SK-N-SH (cell line): ENCODE data around the gene VPS4B. TPM values are rescaled to one million over a fixed set of nuclear protein-coding genes. Genes with fewer than 3 reads are reported as not detected.
A peak's percentile ranks its signal among the peaks of the same experiment; 100 is the strongest.

Experiments used
- CTCF ChIA-PET: fragments of 300-600, 350-600 bp; formaldehyde crosslinking; extraction: SDS; loops from one replicate; lab custom pipeline; 2021; lab: Yijun Ruan, JAX
- POLR2A ChIA-PET: fragments of 350-600 bp; sonication (Branson Sonifier 250); formaldehyde crosslinking; extraction: SDS; loops from one replicate; lab custom pipeline; 2020; ENCODE audit warnings: antibody characterized with exemption, inconsistent platforms; lab: Yijun Ruan, JAX
- DNase-seq: peaks from one replicate; pipeline ENCODE4 v3.0.0; 2012
- H2AFZ ChIP-seq: fragments of 200-600 bp; sonication (generic); 2 replicates; pipeline ENCODE4 v1.8.1; 2016; ENCODE audit warnings: antibody characterized with exemption, mild to moderate bottlenecking, low read depth
- H3F3A ChIP-seq: fragments of 200-600 bp; sonication (generic); replicated peaks from 2 replicates; pipeline ENCODE3; 2016; ENCODE audit warnings: antibody characterized with exemption, mild to moderate bottlenecking; ENCODE audit not compliant: insufficient read depth
- H3K27ac ChIP-seq, 2 experiments: fragments of 200-500 bp in 1 of 2; fragments of 200-600 bp in 1 of 2; sonication (Bioruptor generic) in 1 of 2; sonication (generic), shearing (Covaris generic) in 1 of 2; 2 replicates each; pipeline versions ENCODE4 v1.5.1 to v1.6.1; 2014 to 2016; ENCODE audit warnings: low read depth in 2 of 2, inconsistent platforms in 1 of 2, low read length in 1 of 2, mild to moderate bottlenecking in 1 of 2, mixed read lengths in 1 of 2
- H3K27me3 ChIP-seq: fragments of 200-600 bp; sonication (generic), shearing (Covaris generic); 2 replicates; pipeline ENCODE4 v1.6.1; 2016; ENCODE audit warnings: mixed run types; ENCODE audit not compliant: insufficient read depth
- H3K36me3 ChIP-seq, 2 experiments: fragments of 200-500 bp in 1 of 2; fragments of 200-600 bp in 1 of 2; sonication (Bioruptor generic) in 1 of 2; sonication (generic) in 1 of 2; replicated peaks in 1 of 2; 2 replicates each; pipeline versions ENCODE3 to v1.5.1; 2014 to 2016; ENCODE audit warnings: low read length in 1 of 2, mild to moderate bottlenecking in 1 of 2; ENCODE audit not compliant: insufficient read depth in 2 of 2, control insufficient read depth in 1 of 2
- H3K4me1 ChIP-seq, 2 experiments: fragments of 200-500 bp in 1 of 2; fragments of 200-600 bp in 1 of 2; sonication (Bioruptor generic) in 1 of 2; sonication (generic), shearing (Covaris generic) in 1 of 2; 2 replicates each; pipeline versions ENCODE4 v1.5.1 to v1.6.1; 2014 to 2016; ENCODE audit warnings: low read depth in 1 of 2, low read length in 1 of 2, mixed run types in 1 of 2; ENCODE audit not compliant: insufficient read depth in 2 of 2, control insufficient read depth in 1 of 2
- H3K4me2 ChIP-seq: fragments of 200-600 bp; sonication (generic), shearing (Covaris generic); 2 replicates; pipeline ENCODE4 v1.6.1; 2017; ENCODE audit warnings: mixed run types
- H3K4me3 ChIP-seq, 2 experiments: fragments of 200-500 bp in 1 of 2; fragments of 200-600 bp in 1 of 2; sonication (Bioruptor generic) in 1 of 2; sonication (generic), shearing (Covaris generic) in 1 of 2; 2 replicates each; pipeline versions ENCODE4 v1.5.1 to v1.8.1; 2014 to 2016; ENCODE audit warnings: low read depth in 2 of 2, inconsistent platforms in 1 of 2, low read length in 1 of 2, mild to moderate bottlenecking in 1 of 2, mixed read lengths in 1 of 2, moderate library complexity in 1 of 2
- H3K79me2 ChIP-seq: fragments of 200-600 bp; sonication (generic); 2 replicates; pipeline ENCODE4 v1.8.1; 2017; ENCODE audit warnings: mild to moderate bottlenecking; ENCODE audit not compliant: insufficient read depth
- H3K9ac ChIP-seq: fragments of 200-600 bp; sonication (generic); 2 replicates; pipeline ENCODE4 v1.6.1; 2017; ENCODE audit warnings: mixed run types
- H3K9me2 ChIP-seq: fragments of 200-600 bp; sonication (generic); 2 replicates; pipeline ENCODE4 v1.6.1; 2017; ENCODE audit warnings: mixed run types
- H3K9me3 ChIP-seq: fragments of 200-600 bp; sonication (generic); 2 replicates; pipeline ENCODE4 v1.6.1; 2017; ENCODE audit warnings: mixed run types, mild to moderate bottlenecking, moderate library complexity
- H4K20me1 ChIP-seq: fragments of 200-600 bp; sonication (generic); 2 replicates; pipeline ENCODE4 v1.6.1; 2017; ENCODE audit warnings: mild to moderate bottlenecking, mixed run types; ENCODE audit not compliant: insufficient read depth
- GABPA ChIP-seq: IDR thresholded peaks from 2 replicates; pipeline ENCODE4 v1.4.0; 2012; ENCODE audit warnings: low read depth, mild to moderate bottlenecking
- NRF1 ChIP-seq: IDR thresholded peaks from 2 replicates; pipeline ENCODE4 v1.6.1; 2012; ENCODE audit warnings: low read depth, mild to moderate bottlenecking, low read length
- RAD21 ChIP-seq: IDR thresholded peaks from 2 replicates; pipeline ENCODE4 v1.6.1; 2012; ENCODE audit warnings: mild to moderate bottlenecking, low read length
- SMC3 ChIP-seq: IDR thresholded peaks from 2 replicates; pipeline ENCODE4 v1.6.1; 2012; ENCODE audit warnings: low read depth, low read length, improper control_type of control experiment
- ZBTB33 ChIP-seq: IDR thresholded peaks from 2 replicates; pipeline ENCODE4 v1.4.0; 2012; ENCODE audit warnings: low read depth, borderline replicate concordance
- WGBS: methylation state at CpG from one replicate; pipeline ENCODE4 v1.1.6; 2017; ENCODE audit warnings: low lambda C conversion rate; 5-methylcytosine and 5-hydroxymethylcytosine counted together
- polyA plus RNA-seq, 3 experiments: library from polyadenylated mRNA; depleted of rRNA; stranded (reverse); fragments of >200 nt; gene quantifications; 2 replicates each; pipeline ENCODE4 v1.2.3, GENCODE V29; 2012
- TF ChIP-seq, protein P1 (sequence below): IDR thresholded peaks from 2 replicates; pipeline ENCODE4 v1.6.1; 2012; ENCODE audit warnings: mild to moderate bottlenecking, low read depth, low read length, moderate library complexity
- TF ChIP-seq, protein P2 (sequence below): fragments of 200-600 bp; sonication (generic); IDR thresholded peaks from 2 replicates; pipeline ENCODE4 v1.6.1; 2017; ENCODE audit warnings: antibody characterized with exemption, mild to moderate bottlenecking, moderate library complexity

VPS4B gene
- polyA plus RNA-seq, 1 of the 3 experiments (the other 2 are of a cell fraction), result 15.0 TPM

- TF ChIP-seq, protein P1, sequence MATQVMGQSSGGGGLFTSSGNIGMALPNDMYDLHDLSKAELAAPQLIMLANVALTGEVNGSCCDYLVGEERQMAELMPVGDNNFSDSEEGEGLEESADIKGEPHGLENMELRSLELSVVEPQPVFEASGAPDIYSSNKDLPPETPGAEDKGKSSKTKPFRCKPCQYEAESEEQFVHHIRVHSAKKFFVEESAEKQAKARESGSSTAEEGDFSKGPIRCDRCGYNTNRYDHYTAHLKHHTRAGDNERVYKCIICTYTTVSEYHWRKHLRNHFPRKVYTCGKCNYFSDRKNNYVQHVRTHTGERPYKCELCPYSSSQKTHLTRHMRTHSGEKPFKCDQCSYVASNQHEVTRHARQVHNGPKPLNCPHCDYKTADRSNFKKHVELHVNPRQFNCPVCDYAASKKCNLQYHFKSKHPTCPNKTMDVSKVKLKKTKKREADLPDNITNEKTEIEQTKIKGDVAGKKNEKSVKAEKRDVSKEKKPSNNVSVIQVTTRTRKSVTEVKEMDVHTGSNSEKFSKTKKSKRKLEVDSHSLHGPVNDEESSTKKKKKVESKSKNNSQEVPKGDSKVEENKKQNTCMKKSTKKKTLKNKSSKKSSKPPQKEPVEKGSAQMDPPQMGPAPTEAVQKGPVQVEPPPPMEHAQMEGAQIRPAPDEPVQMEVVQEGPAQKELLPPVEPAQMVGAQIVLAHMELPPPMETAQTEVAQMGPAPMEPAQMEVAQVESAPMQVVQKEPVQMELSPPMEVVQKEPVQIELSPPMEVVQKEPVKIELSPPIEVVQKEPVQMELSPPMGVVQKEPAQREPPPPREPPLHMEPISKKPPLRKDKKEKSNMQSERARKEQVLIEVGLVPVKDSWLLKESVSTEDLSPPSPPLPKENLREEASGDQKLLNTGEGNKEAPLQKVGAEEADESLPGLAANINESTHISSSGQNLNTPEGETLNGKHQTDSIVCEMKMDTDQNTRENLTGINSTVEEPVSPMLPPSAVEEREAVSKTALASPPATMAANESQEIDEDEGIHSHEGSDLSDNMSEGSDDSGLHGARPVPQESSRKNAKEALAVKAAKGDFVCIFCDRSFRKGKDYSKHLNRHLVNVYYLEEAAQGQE, result no peak
- TF ChIP-seq NRF1, result no peak
Measured at GRCh38 chr18:63440219-63440618, 17.9 kb upstream of the VPS4B start (continued).

DNA sequence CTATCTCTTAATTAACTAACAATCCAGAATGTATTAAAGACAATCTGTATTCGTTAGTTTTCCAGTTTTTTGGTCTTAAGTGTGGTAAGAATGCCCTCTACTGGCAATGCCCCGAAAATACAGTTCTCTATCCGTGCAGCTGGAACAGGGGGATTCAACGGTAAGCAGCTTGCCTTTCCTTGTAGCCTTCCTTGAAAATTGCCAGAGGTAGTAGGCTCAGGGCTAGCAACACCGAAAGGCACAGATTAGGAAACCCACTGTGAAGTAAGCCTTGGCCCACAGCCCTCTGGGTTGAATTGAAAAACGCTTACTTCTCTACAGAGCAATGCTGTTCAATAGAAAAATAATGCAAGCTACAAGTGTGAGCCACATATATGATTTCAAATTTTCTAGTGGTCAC, 17.1 kb upstream of the VPS4B start:
- Histone ChIP-seq H3K36me3 (no peaks in the 10 kb centered on the region), H3K9me2 (no peaks in the 10 kb centered on the region), H3K4me2 (no peak overlapping the region), H3K9ac (no peak overlapping the region), H3K27ac (no peak overlapping the region), H3K27me3 (no peaks in the 10 kb centered on the region), H2AFZ (no peak overlapping the region), H3K4me1 (0 out of 4 replicates have a peak, but pooled peaks cover 0 to 6% of the 10 kb centered on the region in 2 experiments), H4K20me1 (no peaks in the 10 kb centered on the region), H3K79me2 (no peaks in the 10 kb centered on the region), H3F3A (peaks cover 10% of the 10 kb centered on the region), H3K9me3 (no peaks in the 10 kb centered on the region), H3K4me3 (peak overlapping the region in 1 of 2 experiments; percentile 28; a peak in 1 of 4 replicates)
- ChIA-PET CTCF (interaction anchor here (0.6 to 6.7 kb wide), 28 partner anchors 9 to 1013 kb away, joined by 3 to 66 read pairs (median 6); no protein-coding TSS in a partner anchor), POLR2A (interaction anchor here (0.6 kb wide), 1 partner anchor 17 kb away, joined by 4 read pairs; the partner anchor contains the start of gene VPS4B)
- TF ChIP-seq GABPA (no peak), RAD21 (peak; percentile 89), SMC3 (peak; percentile 69), ZBTB33 (no peak)
- TF ChIP-seq, protein P2, sequence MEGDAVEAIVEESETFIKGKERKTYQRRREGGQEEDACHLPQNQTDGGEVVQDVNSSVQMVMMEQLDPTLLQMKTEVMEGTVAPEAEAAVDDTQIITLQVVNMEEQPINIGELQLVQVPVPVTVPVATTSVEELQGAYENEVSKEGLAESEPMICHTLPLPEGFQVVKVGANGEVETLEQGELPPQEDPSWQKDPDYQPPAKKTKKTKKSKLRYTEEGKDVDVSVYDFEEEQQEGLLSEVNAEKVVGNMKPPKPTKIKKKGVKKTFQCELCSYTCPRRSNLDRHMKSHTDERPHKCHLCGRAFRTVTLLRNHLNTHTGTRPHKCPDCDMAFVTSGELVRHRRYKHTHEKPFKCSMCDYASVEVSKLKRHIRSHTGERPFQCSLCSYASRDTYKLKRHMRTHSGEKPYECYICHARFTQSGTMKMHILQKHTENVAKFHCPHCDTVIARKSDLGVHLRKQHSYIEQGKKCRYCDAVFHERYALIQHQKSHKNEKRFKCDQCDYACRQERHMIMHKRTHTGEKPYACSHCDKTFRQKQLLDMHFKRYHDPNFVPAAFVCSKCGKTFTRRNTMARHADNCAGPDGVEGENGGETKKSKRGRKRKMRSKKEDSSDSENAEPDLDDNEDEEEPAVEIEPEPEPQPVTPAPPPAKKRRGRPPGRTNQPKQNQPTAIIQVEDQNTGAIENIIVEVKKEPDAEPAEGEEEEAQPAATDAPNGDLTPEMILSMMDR, result peak; percentile 91
- DNase-seq, result peak; percentile 76
- WGBS, result 4% methylated on average over 6 of the region's 6 CpGs
